Loucy (cell line): ENCODE data around the gene ANKRD16.
"Not testable (repeated sequence)": the region's sequence is repeated elsewhere in the genome, so short reads cannot be mapped to it uniquely, and the experiment has no call there.

Experiments used
- EZH2phosphoT487 ChIP-seq: fragments of 200-600 bp; IDR thresholded peaks from 2 replicates; pipeline ENCODE4 v1.6.1; 2018; ENCODE audit warnings: antibody characterized with exemption, mild to moderate bottlenecking, moderate library complexity, borderline replicate concordance
- TF ChIP-seq, protein P1 (sequence below): fragments of 200-600 bp; sonication (generic); conservative IDR thresholded peaks from 2 replicates; pipeline ENCODE4 v1.5.1; 2014; ENCODE audit warnings: mild to moderate bottlenecking, antibody characterized with exemption, low read length

DNA sequence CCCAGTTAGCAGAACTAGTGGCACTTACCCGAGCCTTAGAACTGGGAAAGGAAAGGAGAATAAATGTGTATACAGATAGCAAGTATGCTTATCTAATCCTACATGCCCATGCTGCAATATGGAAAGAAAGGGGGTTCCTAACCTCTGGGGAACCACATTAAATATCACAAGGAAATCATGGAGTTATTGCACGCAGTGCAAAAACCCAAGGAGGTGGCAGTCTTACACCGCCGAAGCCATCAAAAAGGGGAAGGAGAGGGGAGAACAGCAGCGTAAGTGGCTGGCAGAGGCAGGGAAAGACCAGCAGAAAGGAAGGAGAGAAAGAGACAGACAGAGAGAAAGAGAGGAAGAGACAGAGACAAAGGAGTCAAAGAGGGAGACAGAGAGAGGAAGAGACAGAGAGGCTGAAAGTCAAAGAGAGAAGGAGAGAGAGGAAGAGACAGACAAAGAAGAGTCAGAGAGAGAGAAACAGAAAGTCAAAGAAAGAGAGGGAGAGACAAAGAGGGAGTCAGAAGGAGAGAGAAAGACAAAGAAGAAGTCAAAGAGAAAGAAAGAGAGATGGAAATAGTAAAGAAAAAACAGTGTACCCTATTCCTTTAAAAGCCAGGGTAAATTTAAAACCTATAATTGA is 23.1 kb downstream of the ANKRD16 start:
- TF ChIP-seq EZH2phosphoT487, result not testable (repeated sequence)
- TF ChIP-seq, protein P1, sequence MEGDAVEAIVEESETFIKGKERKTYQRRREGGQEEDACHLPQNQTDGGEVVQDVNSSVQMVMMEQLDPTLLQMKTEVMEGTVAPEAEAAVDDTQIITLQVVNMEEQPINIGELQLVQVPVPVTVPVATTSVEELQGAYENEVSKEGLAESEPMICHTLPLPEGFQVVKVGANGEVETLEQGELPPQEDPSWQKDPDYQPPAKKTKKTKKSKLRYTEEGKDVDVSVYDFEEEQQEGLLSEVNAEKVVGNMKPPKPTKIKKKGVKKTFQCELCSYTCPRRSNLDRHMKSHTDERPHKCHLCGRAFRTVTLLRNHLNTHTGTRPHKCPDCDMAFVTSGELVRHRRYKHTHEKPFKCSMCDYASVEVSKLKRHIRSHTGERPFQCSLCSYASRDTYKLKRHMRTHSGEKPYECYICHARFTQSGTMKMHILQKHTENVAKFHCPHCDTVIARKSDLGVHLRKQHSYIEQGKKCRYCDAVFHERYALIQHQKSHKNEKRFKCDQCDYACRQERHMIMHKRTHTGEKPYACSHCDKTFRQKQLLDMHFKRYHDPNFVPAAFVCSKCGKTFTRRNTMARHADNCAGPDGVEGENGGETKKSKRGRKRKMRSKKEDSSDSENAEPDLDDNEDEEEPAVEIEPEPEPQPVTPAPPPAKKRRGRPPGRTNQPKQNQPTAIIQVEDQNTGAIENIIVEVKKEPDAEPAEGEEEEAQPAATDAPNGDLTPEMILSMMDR, result not testable (repeated sequence)
